GM12878 (cell line): Measurements from ENCODE around the gene AIRE.
"Not testable (repeated sequence)": the region's sequence is repeated elsewhere in the genome, so short reads cannot be mapped to it uniquely, and the experiment has no call there.

Experiments used
- CREB1 ChIP-seq: IDR thresholded peaks from 2 replicates; pipeline ENCODE4 v1.6.1; 2012; ENCODE audit warnings: low read depth, mild to moderate bottlenecking, inconsistent platforms
- DPF2 ChIP-seq: fragments of 450-650 bp; IDR thresholded peaks from 2 replicates; pipeline ENCODE4 v1.6.1; 2017; ENCODE audit warnings: mild to moderate bottlenecking
- MEF2A ChIP-seq: IDR thresholded peaks from 2 replicates; pipeline ENCODE4 v1.6.1; 2011; ENCODE audit warnings: low read depth, mild to moderate bottlenecking, low read length, moderate library complexity; ENCODE audit not compliant: insufficient read depth
- NFYA ChIP-seq: IDR thresholded peaks from 2 replicates; pipeline ENCODE4 v1.6.1; 2011; ENCODE audit warnings: low read depth, mild to moderate bottlenecking, low read length, improper control_type of control experiment, borderline replicate concordance
- NKRF ChIP-seq: fragments of 450-650 bp; conservative IDR thresholded peaks from 2 replicates; pipeline ENCODE4 v1.6.1; 2017; ENCODE audit warnings: mild to moderate bottlenecking, moderate library complexity
- POLR2AphosphoS5 ChIP-seq: IDR thresholded peaks from 2 replicates; pipeline ENCODE4 v1.6.1; 2011; ENCODE audit warnings: mild to moderate bottlenecking, low read length, inconsistent platforms
- SUZ12 ChIP-seq: fragments of 200-600 bp; sonication (generic); IDR thresholded peaks from one replicate; pipeline ENCODE4 v1.6.1; 2018; ENCODE audit warnings: antibody characterized with exemption, mild to moderate bottlenecking; ENCODE audit not compliant: unreplicated experiment
- TCF3 ChIP-seq: IDR thresholded peaks from 2 replicates; pipeline ENCODE4 v1.6.1; 2012; ENCODE audit warnings: low read depth, mild to moderate bottlenecking, low read length, borderline replicate concordance; ENCODE audit not compliant: insufficient read depth
- ZNF274 ChIP-seq: IDR thresholded peaks from one replicate; pipeline ENCODE4 v1.8.0; 2011; ENCODE audit not compliant: insufficient read length, insufficient read depth
- TF ChIP-seq, protein P1 (sequence below), 3 experiments: IDR thresholded peaks in 2 of 3; conservative IDR thresholded peaks in 1 of 3; 2 replicates each; pipeline ENCODE4 v1.5.1; 2011; ENCODE audit warnings: low read depth in 3 of 3, low read length in 3 of 3, mild to moderate bottlenecking in 3 of 3, control low read depth in 2 of 3, moderate library complexity in 2 of 3, inconsistent platforms in 1 of 3, mixed read lengths in 1 of 3; ENCODE audit not compliant: control insufficient read depth in 2 of 3, insufficient read depth in 1 of 3; ENCODE audit errors: extremely low read depth in 1 of 3

- TF ChIP-seq NFYA, POLR2AphosphoS5, MEF2A, DPF2, CREB1, TCF3, ZNF274, SUZ12, NKRF: not testable (repeated sequence)
- TF ChIP-seq, protein P1, sequence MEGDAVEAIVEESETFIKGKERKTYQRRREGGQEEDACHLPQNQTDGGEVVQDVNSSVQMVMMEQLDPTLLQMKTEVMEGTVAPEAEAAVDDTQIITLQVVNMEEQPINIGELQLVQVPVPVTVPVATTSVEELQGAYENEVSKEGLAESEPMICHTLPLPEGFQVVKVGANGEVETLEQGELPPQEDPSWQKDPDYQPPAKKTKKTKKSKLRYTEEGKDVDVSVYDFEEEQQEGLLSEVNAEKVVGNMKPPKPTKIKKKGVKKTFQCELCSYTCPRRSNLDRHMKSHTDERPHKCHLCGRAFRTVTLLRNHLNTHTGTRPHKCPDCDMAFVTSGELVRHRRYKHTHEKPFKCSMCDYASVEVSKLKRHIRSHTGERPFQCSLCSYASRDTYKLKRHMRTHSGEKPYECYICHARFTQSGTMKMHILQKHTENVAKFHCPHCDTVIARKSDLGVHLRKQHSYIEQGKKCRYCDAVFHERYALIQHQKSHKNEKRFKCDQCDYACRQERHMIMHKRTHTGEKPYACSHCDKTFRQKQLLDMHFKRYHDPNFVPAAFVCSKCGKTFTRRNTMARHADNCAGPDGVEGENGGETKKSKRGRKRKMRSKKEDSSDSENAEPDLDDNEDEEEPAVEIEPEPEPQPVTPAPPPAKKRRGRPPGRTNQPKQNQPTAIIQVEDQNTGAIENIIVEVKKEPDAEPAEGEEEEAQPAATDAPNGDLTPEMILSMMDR (IDR thresholded peaks at IDR 0.05 in 2 of 3, conservative IDR thresholded peaks at IDR 0.05 in 1 of 3; ENCODE audit: control insufficient read depth in 2 of 3, extremely low read depth in 1 of 3, insufficient read depth in 1 of 3, low read depth in 3 of 3, low read length in 3 of 3): not testable (repeated sequence)
Measured at GRCh38 chr21:44243980-44244379, 41.7 kb upstream of the AIRE start.
